GM13976 (cell line): ENCODE results near the gene MILR1.

Source experiments
- DNase-seq: peaks from one replicate; pipeline ENCODE4 v3.0.0; 2012; ENCODE audit warnings: low spot score
- in situ Hi-C: fragments of 300-500 bp; cut with MboI; formaldehyde crosslinking; loops from one replicate; pipeline ENCODE4 v1.12.0; 2022; ENCODE audit warnings: low sequenced_read_pairs, mixed read lengths, inconsistent platforms; ENCODE audit not compliant: unreplicated experiment
- TF ChIP-seq, protein P1 (sequence below): IDR thresholded peaks from 2 replicates; pipeline ENCODE4 v1.5.1; 2012; ENCODE audit warnings: borderline replicate concordance, mild to moderate bottlenecking; ENCODE audit not compliant: insufficient read depth; ENCODE audit errors: extremely low read depth, missing control alignments, control extremely low read depth

Gene MILR1

GRCh38 chr17:64497565-64498035 is 48.7 kb downstream of the MILR1 start:
- in situ Hi-C loops = no loop called here
- DNase-seq = no peak
- TF ChIP-seq, protein P1, sequence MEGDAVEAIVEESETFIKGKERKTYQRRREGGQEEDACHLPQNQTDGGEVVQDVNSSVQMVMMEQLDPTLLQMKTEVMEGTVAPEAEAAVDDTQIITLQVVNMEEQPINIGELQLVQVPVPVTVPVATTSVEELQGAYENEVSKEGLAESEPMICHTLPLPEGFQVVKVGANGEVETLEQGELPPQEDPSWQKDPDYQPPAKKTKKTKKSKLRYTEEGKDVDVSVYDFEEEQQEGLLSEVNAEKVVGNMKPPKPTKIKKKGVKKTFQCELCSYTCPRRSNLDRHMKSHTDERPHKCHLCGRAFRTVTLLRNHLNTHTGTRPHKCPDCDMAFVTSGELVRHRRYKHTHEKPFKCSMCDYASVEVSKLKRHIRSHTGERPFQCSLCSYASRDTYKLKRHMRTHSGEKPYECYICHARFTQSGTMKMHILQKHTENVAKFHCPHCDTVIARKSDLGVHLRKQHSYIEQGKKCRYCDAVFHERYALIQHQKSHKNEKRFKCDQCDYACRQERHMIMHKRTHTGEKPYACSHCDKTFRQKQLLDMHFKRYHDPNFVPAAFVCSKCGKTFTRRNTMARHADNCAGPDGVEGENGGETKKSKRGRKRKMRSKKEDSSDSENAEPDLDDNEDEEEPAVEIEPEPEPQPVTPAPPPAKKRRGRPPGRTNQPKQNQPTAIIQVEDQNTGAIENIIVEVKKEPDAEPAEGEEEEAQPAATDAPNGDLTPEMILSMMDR = no peak

GRCh38 chr17:64498308-64499203 is 49.6 kb downstream of the MILR1 start:
- in situ Hi-C loops = no loop called here
- no peak for DNase-seq
- TF ChIP-seq, protein P1 = no peak

- no peak for DNase-seq
- TF ChIP-seq, protein P1 = no peak
These were observed 51.0 kb downstream of the MILR1 start for GRCh38 chr17:64499805-64500486.

DNA sequence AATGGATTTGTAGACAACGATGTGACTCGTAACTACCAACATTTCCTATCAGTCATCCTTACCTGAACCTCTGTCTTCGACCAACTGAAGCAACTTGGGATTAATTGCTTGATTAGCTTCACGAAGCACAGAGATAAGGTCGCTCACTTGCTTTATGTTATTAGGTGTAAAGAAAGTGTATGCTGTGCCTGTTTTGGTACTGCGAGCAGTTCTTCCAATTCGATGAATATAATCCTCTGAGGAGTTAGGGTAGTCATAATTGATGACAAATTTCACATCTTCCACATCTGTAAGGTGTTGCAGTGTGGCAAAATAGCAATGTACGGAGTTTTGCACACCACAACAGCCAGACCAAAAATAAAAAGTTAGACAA is 51.6 kb downstream of the MILR1 start:
- DNase-seq = no peak
- in situ Hi-C loops = no loop called here

More at GRCh38 chr17:64499805-64500486, 51.0 kb downstream of the MILR1 start:
- in situ Hi-C loops = no loop called here

DNA sequence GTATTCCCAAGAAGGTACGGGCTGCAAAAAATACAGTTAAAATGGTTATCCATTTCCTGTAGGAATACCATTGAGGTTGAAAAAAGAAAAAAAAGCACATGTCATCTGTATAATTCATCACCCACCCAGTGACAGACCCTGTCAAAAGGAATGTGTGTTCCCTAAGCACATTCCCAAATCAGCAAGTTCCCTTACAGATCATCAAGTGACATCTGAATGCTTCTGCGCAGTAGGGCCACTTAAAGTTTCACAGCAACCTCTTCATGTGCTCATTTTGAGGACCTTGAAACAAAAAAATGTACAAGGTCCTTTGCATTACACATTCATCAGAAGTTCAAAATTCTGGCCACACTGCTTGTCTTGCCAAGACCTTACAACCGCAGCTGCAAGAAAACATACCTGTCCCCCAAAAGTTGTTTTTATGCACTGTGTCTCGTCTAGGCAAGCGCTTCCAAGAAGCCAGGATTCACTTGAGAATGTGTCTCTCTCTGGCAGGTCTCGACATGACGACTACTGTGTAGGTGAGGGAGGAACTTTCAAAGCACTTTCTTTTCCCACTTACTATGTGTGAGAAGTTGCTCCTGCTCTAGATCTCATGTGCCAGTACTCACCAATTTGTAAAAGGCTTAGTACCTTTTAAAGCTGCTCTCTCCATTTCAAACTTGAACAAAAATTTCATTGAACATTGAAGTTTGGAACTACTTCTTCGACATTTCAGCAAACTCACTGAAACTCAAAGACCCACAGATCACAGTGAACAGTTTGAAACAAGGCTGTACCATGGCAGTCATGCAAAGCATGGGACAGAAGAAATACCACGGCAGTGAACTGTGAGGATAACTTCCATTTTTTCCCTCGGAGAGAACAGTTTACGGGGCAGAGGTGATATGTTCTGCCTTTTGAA is 52.2 kb downstream of the MILR1 start:
- no peak for DNase-seq
- in situ Hi-C loops = no loop called here
- TF ChIP-seq, protein P1 = no peak

More for the DNA sequence above, 51.6 kb downstream of the MILR1 start:
- TF ChIP-seq, protein P1 = no peak

GRCh38 chr17:64502021-64502420 is 53.1 kb downstream of the MILR1 start:
- in situ Hi-C loops = no loop called here
- DNase-seq = no peak
- TF ChIP-seq, protein P1 = no peak
